Retinal pigment epithelial cell (primary cell): ENCODE results near the gene TRAPPC4.
A peak's percentile ranks its signal among the peaks of the same experiment; 100 is the strongest.
"Not testable (repeated sequence)": the region's sequence is repeated elsewhere in the genome, so short reads cannot be mapped to it uniquely, and the experiment has no call there.

Experiments
- DNase-seq: peaks from one replicate; pipeline ENCODE4 v3.0.0-alpha.2; 2010; ENCODE audit warnings: low read depth
- H3K4me3 ChIP-seq: 2 replicates; pipeline ENCODE4 v1.5.1; 2011; ENCODE audit warnings: mild to moderate bottlenecking, low read length, control low read depth, moderate library complexity
- TF ChIP-seq, protein P1 (sequence below): conservative IDR thresholded peaks from 2 replicates; pipeline ENCODE4 v1.5.1; 2011; ENCODE audit warnings: low read depth, low read length, control low read depth, inconsistent platforms

TRAPPC4 gene, protein sequence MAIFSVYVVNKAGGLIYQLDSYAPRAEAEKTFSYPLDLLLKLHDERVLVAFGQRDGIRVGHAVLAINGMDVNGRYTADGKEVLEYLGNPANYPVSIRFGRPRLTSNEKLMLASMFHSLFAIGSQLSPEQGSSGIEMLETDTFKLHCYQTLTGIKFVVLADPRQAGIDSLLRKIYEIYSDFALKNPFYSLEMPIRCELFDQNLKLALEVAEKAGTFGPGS

DNA sequence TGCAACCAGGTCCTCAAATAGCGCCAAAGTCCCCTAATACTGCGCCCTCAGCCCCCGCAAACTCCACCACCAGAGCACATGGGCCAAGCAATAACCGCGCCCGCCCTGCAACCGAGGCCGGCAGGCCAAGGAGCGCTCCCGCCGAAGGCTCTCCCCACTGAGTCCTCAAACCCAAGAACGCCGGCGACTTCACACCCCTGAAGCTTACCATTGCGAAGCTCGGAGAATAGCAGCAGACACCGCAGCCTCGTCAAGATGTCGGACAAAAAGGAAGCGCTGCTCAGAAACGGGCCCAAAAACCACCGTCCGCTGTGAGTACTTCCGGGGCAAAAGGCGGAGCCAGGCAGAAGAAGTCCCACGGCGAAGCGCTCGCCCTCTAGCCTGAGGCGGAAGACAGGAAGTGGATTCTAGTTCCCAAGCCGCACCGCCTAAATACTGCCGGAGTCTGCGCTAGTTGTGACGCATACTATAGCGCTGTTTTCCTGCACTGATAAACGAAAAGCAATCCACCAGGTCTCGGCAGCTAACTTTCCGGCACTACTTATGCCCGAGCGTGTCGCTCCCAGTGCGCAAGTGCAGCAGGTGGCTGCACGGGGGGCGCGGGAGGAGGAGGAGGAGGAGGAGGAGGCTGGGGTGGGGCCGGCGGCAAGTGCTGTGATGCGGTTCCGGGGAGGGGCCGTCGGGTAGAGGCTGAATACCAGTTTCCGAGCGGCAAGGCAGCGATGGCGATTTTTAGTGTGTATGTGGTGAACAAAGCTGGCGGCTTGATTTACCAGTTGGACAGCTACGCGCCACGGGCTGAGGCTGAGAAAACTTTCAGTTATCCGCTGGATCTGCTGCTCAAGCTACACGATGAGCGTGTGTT lies at the start of gene TRAPPC4, which contains the start of gene RPS25:
TRAPPC4 (plus strand) TSS at position 693 of the 865 bp plus-strand sequence; CDS start at position 723, 30 bp downstream.
RPS25 (minus strand) TSS at position 270 of the 865 bp plus-strand sequence; CDS start at position 211, 59 bp downstream.
- DNase-seq = peak; percentile 86
- TF ChIP-seq, protein P1, sequence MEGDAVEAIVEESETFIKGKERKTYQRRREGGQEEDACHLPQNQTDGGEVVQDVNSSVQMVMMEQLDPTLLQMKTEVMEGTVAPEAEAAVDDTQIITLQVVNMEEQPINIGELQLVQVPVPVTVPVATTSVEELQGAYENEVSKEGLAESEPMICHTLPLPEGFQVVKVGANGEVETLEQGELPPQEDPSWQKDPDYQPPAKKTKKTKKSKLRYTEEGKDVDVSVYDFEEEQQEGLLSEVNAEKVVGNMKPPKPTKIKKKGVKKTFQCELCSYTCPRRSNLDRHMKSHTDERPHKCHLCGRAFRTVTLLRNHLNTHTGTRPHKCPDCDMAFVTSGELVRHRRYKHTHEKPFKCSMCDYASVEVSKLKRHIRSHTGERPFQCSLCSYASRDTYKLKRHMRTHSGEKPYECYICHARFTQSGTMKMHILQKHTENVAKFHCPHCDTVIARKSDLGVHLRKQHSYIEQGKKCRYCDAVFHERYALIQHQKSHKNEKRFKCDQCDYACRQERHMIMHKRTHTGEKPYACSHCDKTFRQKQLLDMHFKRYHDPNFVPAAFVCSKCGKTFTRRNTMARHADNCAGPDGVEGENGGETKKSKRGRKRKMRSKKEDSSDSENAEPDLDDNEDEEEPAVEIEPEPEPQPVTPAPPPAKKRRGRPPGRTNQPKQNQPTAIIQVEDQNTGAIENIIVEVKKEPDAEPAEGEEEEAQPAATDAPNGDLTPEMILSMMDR = no peak
- peak within 1 kb of the TSS; percentile 97 for H3K4me3 ChIP-seq

DNA sequence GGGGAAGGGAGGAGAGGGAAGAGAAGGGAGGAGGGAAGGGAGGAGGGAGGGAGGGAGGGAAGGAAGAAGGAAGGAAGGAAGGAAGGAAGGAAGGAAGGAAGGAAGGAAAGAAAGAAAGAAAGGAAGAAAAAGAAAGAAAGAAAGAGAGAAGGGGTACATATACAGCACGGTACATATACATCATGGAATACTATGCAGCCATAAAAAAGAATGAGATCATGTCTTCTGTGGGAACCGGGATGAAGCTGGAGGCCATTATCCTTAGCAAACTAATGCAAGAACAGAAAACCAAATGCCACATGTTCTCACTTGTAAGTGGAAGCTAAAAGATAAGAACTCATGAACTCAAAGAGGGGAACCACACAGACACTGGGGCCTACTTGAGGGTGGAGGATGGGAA lies 49.1 kb upstream of the TRAPPC4 start:
- H3K4me3 ChIP-seq = not testable (repeated sequence)

DNA sequence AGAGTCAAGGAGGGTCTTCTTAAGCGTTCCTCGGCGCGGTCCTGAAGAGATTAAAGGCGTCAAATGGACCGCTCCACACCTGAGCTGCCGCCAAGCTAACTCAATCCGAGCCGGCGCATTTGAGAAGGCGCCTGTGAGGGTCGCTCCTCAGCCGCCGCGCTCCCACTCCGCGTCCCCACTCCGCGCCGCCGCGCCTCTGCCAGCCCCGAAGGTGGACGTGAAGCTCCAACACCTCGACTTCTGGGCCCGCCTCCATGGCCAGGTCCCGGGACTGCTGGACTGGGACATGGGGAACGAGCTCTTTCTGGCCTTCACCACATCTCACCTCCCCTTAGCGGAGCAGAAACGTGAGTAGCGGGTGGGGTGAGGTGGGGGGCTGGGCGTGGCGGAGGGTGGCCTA lies 46.9 kb upstream of the TRAPPC4 start, which contains the start of gene FOXR1:
FOXR1 (plus strand) TSS at position 116 of the 400 bp plus-strand sequence; CDS start at position 287, 171 bp downstream.
- no peak for DNase-seq
- H3K4me3 ChIP-seq = no peak within 1 kb of the TSS
- TF ChIP-seq, protein P1 = no peak

More for the DNA sequence above, 49.1 kb upstream of the TRAPPC4 start:
- DNase-seq = not testable (repeated sequence)

- H3K4me3 ChIP-seq = no peak overlapping the region
- TF ChIP-seq, protein P1 = no peak
- DNase-seq = no peak
Observed at GRCh38 chr11:118973985-118974384, 44.6 kb upstream of the TRAPPC4 start.

GRCh38 chr11:118975771-118976709 lies 42.5 kb upstream of the TRAPPC4 start:
- H3K4me3 ChIP-seq = no peak overlapping the region
- TF ChIP-seq, protein P1 = no peak
- DNase-seq = peak; percentile 74

DNA sequence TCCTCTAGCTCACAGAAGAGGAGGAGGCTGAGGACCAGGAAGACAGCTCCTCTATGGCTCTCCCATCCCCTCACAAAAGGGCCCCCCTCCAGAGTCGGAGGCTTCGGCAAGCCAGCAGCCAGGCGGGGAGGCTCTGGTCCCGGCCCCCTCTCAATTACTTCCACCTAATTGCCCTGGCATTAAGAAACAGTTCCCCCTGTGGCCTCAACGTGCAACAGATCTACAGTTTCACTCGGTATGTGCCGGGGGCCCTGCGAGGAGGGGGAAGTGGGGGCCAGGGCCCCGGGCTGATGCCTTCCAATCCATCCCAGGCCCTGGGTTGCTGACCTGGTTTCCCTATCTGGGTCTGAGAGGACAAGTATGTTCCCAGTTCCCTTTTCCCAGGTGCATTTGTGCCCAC lies 39.1 kb upstream of the TRAPPC4 start:
- TF ChIP-seq, protein P1 = peak; percentile 24
- no peak for DNase-seq
- H3K4me3 ChIP-seq = no peak overlapping the region
